Activated T-helper 1 cell treated with anti-CD3 and anti-CD28 coated beads, Interleukin-12 subunit alpha, Interleukin-12 subunit beta, Interleukin-2, Interleukin-4 antibody, amounts not matched to agents 30 ng/mL and 10 ng/mL and 1 ng/mL, durations not matched to agents 14 hours and 24 hours and 36 hours (primary cell): ENCODE results near the gene ADGRF5. TPM values are rescaled to one million over a fixed set of nuclear protein-coding genes. Genes with fewer than 3 reads are reported as not detected.

Experiments
- DNase-seq: peaks from one replicate; pipeline ENCODE4 v3.0.0; 2021; ENCODE audit warnings: low spot score
- H3K27ac Mint-ChIP-seq: one replicate; pipeline ENCODE4 v1.8.0; 2021; ENCODE audit warnings: mild to moderate bottlenecking, mixed read lengths
- H3K27me3 Mint-ChIP-seq: one replicate; pipeline ENCODE4 v1.8.0; 2022; ENCODE audit warnings: mild to moderate bottlenecking, moderate library complexity, mixed read lengths; ENCODE audit not compliant: insufficient read depth
- H3K36me3 Mint-ChIP-seq: one replicate; pipeline ENCODE4 v1.8.0; 2021; ENCODE audit warnings: low read depth, mixed read lengths
- H3K4me1 Mint-ChIP-seq: one replicate; pipeline ENCODE4 v1.8.0; 2021; ENCODE audit warnings: low read depth, mixed read lengths
- H3K4me3 Mint-ChIP-seq: one replicate; pipeline ENCODE4 v1.8.0; 2021; ENCODE audit warnings: mild to moderate bottlenecking, moderate library complexity, mixed read lengths
- H3K9me3 Mint-ChIP-seq: one replicate; pipeline ENCODE4 v1.8.0; 2021; ENCODE audit warnings: mixed read lengths
- intact Hi-C: fragments of 100-400 bp; cut with micrococcal nuclease; formaldehyde crosslinking; loops from one replicate; pipeline ENCODE4 v1.15.1; 2024
- total RNA-seq: library from RNA; stranded (reverse); gene quantifications from 2 replicates; pipeline ENCODE4 v1.2.3, GENCODE V29; 2022

Gene ADGRF5
- total RNA-seq, 1 donor from 2014 or later: not detected

- Mint-ChIP-seq H3K9me3 (no peaks in the 10 kb centered on the region), H3K4me3 (no peak overlapping the region), H3K27ac (no peak overlapping the region), H3K4me1 (no peaks in the 10 kb centered on the region), H3K27me3 (no peaks in the 10 kb centered on the region), H3K36me3 (no peaks in the 10 kb centered on the region)
- intact Hi-C loops: no loop called here
- no peak for DNase-seq
Measured at GRCh38 chr6:46948699-46949098, 27.0 kb upstream of the ADGRF5 start.

GRCh38 chr6:46947497-46947896 is 25.8 kb upstream of the ADGRF5 start:
- DNase-seq: no peak
- Mint-ChIP-seq H3K36me3 (no peaks in the 10 kb centered on the region), H3K4me1 (no peaks in the 10 kb centered on the region), H3K9me3 (no peaks in the 10 kb centered on the region), H3K27ac (no peak overlapping the region), H3K4me3 (no peak overlapping the region), H3K27me3 (no peaks in the 10 kb centered on the region)
- intact Hi-C loops: no loop called here

GRCh38 chr6:46940433-46941226 is 18.9 kb upstream of the ADGRF5 start:
- Mint-ChIP-seq H3K9me3 (no peaks in the 10 kb centered on the region), H3K27ac (no peak overlapping the region), H3K4me1 (no peaks in the 10 kb centered on the region), H3K36me3 (no peaks in the 10 kb centered on the region), H3K4me3 (no peak overlapping the region), H3K27me3 (no peaks in the 10 kb centered on the region)
- no peak for DNase-seq
- intact Hi-C loops: no loop called here

- Mint-ChIP-seq H3K4me3 (no peak overlapping the region), H3K9me3 (no peaks in the 10 kb centered on the region), H3K4me1 (no peaks in the 10 kb centered on the region), H3K36me3 (no peaks in the 10 kb centered on the region), H3K27ac (no peak overlapping the region), H3K27me3 (no peaks in the 10 kb centered on the region)
- intact Hi-C loops: no loop called here
- DNase-seq: no peak
Measured at GRCh38 chr6:46937642-46938041, 15.9 kb upstream of the ADGRF5 start.

GRCh38 chr6:46935687-46936086 is 13.9 kb upstream of the ADGRF5 start:
- Mint-ChIP-seq H3K27ac (no peak overlapping the region), H3K9me3 (no peaks in the 10 kb centered on the region), H3K27me3 (no peaks in the 10 kb centered on the region), H3K4me3 (no peak overlapping the region), H3K36me3 (no peaks in the 10 kb centered on the region), H3K4me1 (no peaks in the 10 kb centered on the region)
- no peak for DNase-seq
- intact Hi-C loops: no loop called here

- Mint-ChIP-seq H3K4me1 (no peaks in the 10 kb centered on the region), H3K4me3 (no peak overlapping the region), H3K27me3 (no peaks in the 10 kb centered on the region), H3K9me3 (no peaks in the 10 kb centered on the region), H3K36me3 (no peaks in the 10 kb centered on the region), H3K27ac (no peak overlapping the region)
- intact Hi-C loops: no loop called here
- no peak for DNase-seq
Measured at GRCh38 chr6:46933751-46934150, 12.0 kb upstream of the ADGRF5 start.

GRCh38 chr6:46932526-46933319 is 11.0 kb upstream of the ADGRF5 start:
- Mint-ChIP-seq H3K36me3 (no peaks in the 10 kb centered on the region), H3K4me1 (no peaks in the 10 kb centered on the region), H3K27ac (no peak overlapping the region), H3K9me3 (no peaks in the 10 kb centered on the region), H3K4me3 (no peak overlapping the region), H3K27me3 (no peaks in the 10 kb centered on the region)
- intact Hi-C loops: no loop called here
- DNase-seq: no peak

GRCh38 chr6:46931416-46931815 is 9.7 kb upstream of the ADGRF5 start:
- Mint-ChIP-seq H3K27ac (no peak overlapping the region), H3K36me3 (no peaks in the 10 kb centered on the region), H3K4me3 (no peak overlapping the region), H3K9me3 (no peaks in the 10 kb centered on the region), H3K27me3 (no peaks in the 10 kb centered on the region), H3K4me1 (no peaks in the 10 kb centered on the region)
- intact Hi-C loops: no loop called here
- DNase-seq: no peak

- Mint-ChIP-seq H3K4me3 (no peak overlapping the region), H3K27ac (no peak overlapping the region), H3K27me3 (no peaks in the 10 kb centered on the region), H3K9me3 (no peaks in the 10 kb centered on the region), H3K36me3 (no peaks in the 10 kb centered on the region), H3K4me1 (no peaks in the 10 kb centered on the region)
- DNase-seq: no peak
- intact Hi-C loops: no loop called here
Measured at GRCh38 chr6:46930331-46930730, 8.6 kb upstream of the ADGRF5 start.

GRCh38 chr6:46927066-46927465 is 5.3 kb upstream of the ADGRF5 start:
- H3K4me1 Mint-ChIP-seq: no peaks in the 10 kb centered on the region
- no peak overlapping the region for H3K4me3 Mint-ChIP-seq
- H3K27me3 Mint-ChIP-seq: peaks cover 2% of the 10 kb centered on the region
- intact Hi-C loops: no loop called here
- no peaks in the 10 kb centered on the region for H3K9me3 Mint-ChIP-seq
- H3K27ac Mint-ChIP-seq: no peak overlapping the region
- no peak for DNase-seq
- H3K36me3 Mint-ChIP-seq: no peaks in the 10 kb centered on the region

GRCh38 chr6:46926481-46926880 is 4.7 kb upstream of the ADGRF5 start:
- no peaks in the 10 kb centered on the region for H3K9me3 Mint-ChIP-seq
- DNase-seq: no peak
- no peak overlapping the region for H3K4me3 Mint-ChIP-seq
- intact Hi-C loops: no loop called here
- H3K36me3 Mint-ChIP-seq: no peaks in the 10 kb centered on the region
- no peak overlapping the region for H3K27ac Mint-ChIP-seq
- H3K27me3 Mint-ChIP-seq: peaks cover 2% of the 10 kb centered on the region
- no peaks in the 10 kb centered on the region for H3K4me1 Mint-ChIP-seq

GRCh38 chr6:46925563-46926253 is 4.0 kb upstream of the ADGRF5 start:
- DNase-seq: no peak
- Mint-ChIP-seq H3K4me1 (no peaks in the 10 kb centered on the region), H3K4me3 (no peak overlapping the region), H3K36me3 (no peaks in the 10 kb centered on the region), H3K27ac (no peak overlapping the region), H3K27me3 (peaks cover 2% of the 10 kb centered on the region), H3K9me3 (no peaks in the 10 kb centered on the region)
- intact Hi-C loops: no loop called here

GRCh38 chr6:46923476-46923875 is 1.7 kb upstream of the ADGRF5 start:
- intact Hi-C loops: no loop called here
- H3K9me3 Mint-ChIP-seq: no peaks in the 10 kb centered on the region
- DNase-seq: no peak
- H3K4me3 Mint-ChIP-seq: no peak overlapping the region
- no peaks in the 10 kb centered on the region for H3K36me3 Mint-ChIP-seq
- peaks cover 2% of the 10 kb centered on the region for H3K27me3 Mint-ChIP-seq
- no peaks in the 10 kb centered on the region for H3K4me1 Mint-ChIP-seq
- no peak overlapping the region for H3K27ac Mint-ChIP-seq
